HG02798 (cell line): ENCODE data around the gene HBA2.
"Not testable (repeated sequence)": the region's sequence is repeated elsewhere in the genome, so short reads cannot be mapped to it uniquely, and the experiment has no call there.

Experiments used
- ATAC-seq: cut with Tn5 transposase; IDR thresholded peaks from one replicate; pipeline ENCODE4 v1.9.1; 2021; ENCODE audit warnings: mild to moderate bottlenecking; ENCODE audit not compliant: unreplicated experiment, poor library complexity

Gene HBA2

DNA sequence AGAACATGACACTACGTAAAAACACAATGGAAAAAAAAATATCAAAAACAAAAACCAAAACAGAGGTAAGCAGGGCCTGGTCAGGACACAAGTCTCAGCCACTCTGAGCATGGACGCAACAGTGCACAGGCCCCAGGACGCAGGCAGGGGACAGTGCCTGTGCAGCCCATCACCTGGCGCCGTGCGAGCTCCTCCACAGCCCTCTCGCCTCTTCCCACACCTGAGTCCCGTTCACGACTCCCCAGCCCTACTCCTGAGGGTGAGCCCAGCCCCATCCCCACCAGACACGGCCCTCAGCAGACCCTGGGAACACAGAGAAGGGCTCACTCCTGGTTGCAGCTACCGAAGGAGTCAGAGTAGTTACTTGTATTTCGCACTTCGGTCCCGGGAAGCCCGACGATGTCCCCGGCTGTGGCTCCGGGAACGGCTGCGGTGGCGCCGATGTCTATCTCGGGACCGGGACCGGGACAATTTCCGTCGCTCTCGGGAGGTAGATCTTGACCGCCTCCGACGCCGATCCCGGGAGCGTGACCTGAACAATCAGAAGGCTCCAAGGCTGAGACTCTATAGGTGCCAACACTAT is 17.0 kb downstream of the HBA2 start:
- no peak for ATAC-seq

DNA sequence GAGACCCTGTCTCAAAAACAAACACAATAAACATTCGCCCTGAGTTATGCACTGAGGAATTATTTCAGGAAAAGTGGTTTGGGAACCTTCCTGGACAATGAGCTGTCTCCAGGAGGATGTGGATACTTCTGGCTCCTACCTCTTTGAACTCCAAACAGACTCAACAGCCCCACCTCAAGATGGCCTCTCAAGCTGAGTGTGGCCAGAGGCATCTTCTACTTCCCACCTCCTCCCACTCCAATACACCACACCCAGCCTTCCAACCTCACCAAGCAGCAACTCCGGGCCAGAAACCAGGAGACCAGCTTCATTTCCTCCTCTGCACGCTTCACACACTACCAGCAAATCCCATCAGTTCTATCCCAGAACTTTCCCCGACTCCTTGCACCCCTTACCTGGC is 19.2 kb downstream of the HBA2 start:
- no peak for ATAC-seq

DNA sequence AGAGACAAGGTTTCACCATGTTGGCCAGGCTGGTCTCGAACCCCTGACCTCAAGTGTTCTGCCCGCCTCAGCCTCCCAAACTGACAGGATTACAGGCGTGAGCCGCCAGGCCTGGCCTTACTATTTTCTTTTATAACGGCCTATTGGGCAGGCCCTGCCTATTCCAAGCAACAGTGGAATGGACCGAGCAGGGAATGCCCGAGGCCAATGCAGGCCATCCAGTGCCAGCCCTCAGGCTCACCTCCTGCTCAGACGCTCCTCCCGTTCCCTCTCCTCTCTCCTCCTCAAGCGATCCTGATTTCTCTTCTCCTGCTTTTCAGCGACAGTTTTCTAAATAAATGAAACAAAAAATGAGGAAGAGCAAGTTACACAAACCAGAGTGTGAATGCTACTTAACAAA is 20.0 kb downstream of the HBA2 start:
- ATAC-seq, result no peak

DNA sequence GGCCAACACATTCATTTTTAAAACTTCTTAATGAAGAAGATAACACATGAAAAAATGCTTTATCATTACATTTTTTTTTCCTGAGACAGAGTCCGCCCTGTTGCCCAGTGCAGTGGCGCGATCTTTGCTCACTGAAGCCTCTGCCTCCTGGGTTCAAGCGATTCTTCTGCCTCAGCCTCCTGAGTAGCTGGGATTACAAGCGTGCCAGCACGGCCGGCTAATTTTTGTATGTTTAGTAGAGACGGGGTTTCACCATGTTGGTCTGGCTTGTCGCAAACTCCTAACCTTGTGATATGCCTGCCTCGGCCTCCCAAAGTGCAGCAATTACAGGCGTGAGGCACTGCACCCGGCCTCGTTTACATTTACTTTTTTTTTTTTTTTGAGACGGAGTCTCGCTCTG is 20.8 kb downstream of the HBA2 start:
- no peak for ATAC-seq

DNA sequence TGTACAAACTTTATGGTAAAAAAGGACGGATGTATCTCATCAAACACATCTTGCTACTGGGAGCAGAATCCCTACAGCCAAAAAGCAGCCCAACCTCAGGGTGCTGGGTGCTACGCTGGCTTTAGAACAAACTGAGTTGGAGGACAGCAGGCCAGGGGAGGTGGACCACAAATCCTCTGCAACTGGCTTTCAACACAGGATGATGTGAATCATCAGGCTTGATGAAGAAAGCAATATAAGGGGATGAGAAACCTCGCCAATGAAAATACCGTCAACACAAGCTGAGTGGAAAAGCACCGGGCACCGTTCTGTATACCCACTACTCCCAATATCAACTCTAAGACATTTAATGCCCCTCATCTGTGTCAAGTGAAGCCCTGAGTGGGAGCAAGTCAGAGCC is 21.8 kb downstream of the HBA2 start:
- ATAC-seq, result no peak

DNA sequence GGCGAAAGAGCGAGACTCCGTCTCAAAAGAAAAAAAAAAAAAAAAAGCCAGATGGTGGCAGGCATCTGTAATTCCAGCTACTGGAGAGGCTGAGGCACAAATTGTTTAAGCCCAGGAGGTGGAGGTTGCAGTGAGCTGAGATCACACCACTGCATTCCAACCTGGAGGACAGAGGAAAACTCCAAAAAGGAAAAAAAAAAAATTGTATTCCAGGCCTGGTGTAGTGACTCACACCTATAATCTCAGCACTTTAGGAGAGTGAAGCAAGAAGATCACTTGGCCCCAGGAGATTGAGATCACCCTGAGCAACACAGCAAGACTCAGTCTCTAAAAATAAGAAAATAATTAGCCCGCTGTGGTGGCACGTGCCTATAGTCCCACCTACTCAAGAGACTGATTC is 27.7 kb downstream of the HBA2 start:
- no peak for ATAC-seq

DNA sequence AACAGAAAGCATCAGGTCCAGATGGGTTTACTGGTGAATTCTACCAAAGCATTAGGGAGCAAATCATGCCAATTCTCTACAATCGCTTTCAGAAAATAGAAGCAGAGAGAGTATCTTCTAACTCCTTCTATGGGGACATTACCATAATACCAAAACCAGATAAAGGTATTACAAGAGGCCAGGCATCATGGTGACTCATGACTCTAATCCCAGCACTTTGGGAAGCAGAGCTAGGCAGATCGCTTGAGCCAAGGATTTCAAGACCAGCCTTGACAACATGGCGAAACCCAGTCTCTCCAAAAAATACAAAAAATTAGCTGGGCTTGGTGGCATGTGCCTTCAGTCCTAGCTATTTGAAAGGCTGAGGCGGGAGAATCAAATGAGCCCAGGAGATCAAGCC is 30.6 kb downstream of the HBA2 start:
- ATAC-seq, result no peak

DNA sequence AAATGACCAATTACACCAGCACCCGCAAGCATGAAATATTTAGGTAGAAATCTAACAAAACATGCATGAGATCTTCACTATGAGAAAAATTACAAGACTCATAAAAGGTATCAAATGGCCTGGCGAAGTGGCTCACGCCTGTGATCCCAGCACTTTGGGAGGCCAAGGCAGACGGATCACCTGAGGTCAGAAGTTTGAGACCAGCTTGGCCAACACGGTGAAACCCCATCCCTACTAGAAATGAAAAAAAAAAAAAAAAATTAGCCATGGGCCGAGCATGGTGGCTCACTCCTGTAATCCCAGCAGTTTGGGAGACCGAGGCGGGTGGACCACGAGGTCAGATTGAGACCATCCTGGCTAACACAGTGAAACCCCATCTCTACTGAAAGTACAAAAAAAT is 31.4 kb downstream of the HBA2 start:
- not testable (repeated sequence) for ATAC-seq

DNA sequence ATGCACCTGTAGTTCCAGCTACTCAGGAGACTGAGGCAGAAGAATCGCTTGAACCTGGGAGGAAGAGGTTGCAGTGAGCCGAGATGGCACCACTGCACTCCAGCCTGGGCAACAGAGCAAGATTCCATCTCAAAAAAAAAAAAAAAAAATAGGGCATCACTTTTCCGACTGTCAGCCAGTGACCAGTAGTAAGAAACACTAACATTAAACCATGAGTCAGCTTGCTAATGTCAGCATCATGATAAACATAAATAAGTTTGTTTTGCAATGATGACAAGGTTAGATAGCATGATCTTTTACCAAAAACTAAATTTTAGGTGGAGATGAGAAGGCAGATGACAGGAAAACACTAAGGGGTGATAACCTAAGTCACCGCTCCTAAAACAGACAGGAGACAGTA is 36.7 kb downstream of the HBA2 start:
- not testable (repeated sequence) for ATAC-seq

DNA sequence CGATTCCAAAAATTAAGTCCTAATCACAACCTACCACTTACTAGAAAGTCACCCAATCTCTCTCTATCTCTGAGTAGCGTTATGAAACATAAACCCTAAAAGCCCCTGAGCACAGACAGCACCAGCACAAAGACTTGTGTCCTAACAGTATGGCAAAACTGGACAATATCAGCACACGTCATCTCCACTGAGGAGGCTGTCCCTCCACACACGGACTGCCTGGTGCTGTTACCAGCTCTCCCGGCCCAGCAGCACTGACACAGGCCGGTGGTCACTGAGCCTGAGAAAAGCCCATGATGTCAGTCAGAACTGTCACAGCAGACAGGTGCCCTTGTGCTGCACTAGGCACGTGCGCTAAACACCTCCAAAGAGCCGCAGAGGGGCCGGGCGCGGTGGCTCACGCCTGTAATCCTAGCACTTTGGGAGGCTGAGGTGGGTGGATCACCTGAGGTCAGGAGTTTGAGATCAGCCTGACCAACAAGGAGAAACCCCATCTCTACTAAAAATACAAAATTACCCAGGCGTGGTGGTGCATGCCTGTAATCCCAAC is 39.0 kb downstream of the HBA2 start:
- ATAC-seq, result not testable (repeated sequence)

DNA sequence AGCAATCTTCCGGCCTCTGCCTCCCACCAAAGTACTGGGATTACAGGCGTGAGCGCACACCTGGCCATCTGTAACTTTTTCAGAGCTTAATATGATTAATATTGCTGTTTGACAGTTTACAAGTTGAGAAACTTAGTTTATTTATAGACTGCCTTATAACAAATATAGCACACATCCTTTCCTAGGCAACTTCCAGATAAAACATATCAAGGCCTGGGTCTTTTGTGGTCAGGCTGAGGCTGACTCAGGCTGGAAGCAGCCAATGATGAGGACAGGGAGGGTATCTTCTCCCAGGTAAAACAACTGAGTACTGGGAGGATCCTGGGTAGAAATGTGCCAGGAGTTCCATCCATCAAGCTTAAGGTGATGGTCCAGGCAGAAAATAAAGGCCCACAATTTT is 40.3 kb downstream of the HBA2 start:
- no peak for ATAC-seq

DNA sequence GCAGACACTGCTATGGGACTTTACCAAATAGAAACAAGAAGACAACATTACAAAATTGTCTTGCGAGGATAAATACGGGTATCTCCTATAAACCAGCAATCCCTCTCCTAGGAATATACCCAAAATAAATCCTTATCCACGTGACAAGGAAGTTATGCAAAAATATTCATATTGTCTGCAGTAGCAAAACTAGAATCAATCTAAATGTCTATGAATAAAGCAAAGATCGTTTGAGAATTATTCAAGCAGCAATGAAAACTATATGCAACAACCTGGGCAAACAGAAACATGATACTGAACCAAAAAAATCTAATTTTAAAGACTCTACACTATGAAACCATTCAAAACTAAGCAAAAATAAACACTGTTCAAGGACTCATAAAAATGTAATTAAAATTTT is 47.3 kb downstream of the HBA2 start:
- no peak for ATAC-seq
